HK-2 (cell line): ENCODE measurements around the gene CLEC4G.
"Not testable (repeated sequence)": the region's sequence is repeated elsewhere in the genome, so short reads cannot be mapped to it uniquely, and the experiment has no call there.

ENCODE experiments used
- DNase-seq: peaks from one replicate; pipeline ENCODE4 v3.0.0-alpha.2; 2018; ENCODE audit not compliant: unreplicated experiment

CLEC4G gene

GRCh38 chr19:7732045-7732444 lies at the start of gene CLEC4G:
Gene CLEC4G, minus strand, starts transcription at chr19:7732110. Its CDS starts 8 bp downstream, at chr19:7732102.
- no peak for DNase-seq

GRCh38 chr19:7781157-7781556 lies 49.2 kb upstream of the CLEC4G start:
- no peak for DNase-seq

GRCh38 chr19:7779631-7780486 lies 47.9 kb upstream of the CLEC4G start:
- no peak for DNase-seq

- no peak for DNase-seq
These were observed 46.2 kb upstream of the CLEC4G start for GRCh38 chr19:7778081-7778480.

- DNase-seq: no peak
These were observed 43.9 kb upstream of the CLEC4G start for GRCh38 chr19:7775761-7776160.

- no peak for DNase-seq
These were observed 41.9 kb upstream of the CLEC4G start for GRCh38 chr19:7773841-7774240.

- no peak for DNase-seq
These were observed 40.9 kb upstream of the CLEC4G start for GRCh38 chr19:7772752-7773291.

- DNase-seq: no peak
These were observed 39.2 kb upstream of the CLEC4G start for GRCh38 chr19:7771072-7771471.

GRCh38 chr19:7769171-7769570 lies 37.3 kb upstream of the CLEC4G start:
- DNase-seq: no peak

GRCh38 chr19:7767487-7767886 lies 35.6 kb upstream of the CLEC4G start:
- no peak for DNase-seq

GRCh38 chr19:7766535-7766934 lies 34.6 kb upstream of the CLEC4G start:
- DNase-seq: no peak

GRCh38 chr19:7765043-7765442 lies 33.1 kb upstream of the CLEC4G start:
- not testable (repeated sequence) for DNase-seq

- DNase-seq: not testable (repeated sequence)
These were observed 32.2 kb upstream of the CLEC4G start for GRCh38 chr19:7764157-7764556.

GRCh38 chr19:7763696-7764095 lies 31.8 kb upstream of the CLEC4G start:
- DNase-seq: no peak

GRCh38 chr19:7762719-7763293 lies 30.9 kb upstream of the CLEC4G start, which contains the start of gene CLEC4M:
Gene CLEC4M, plus strand, starts transcription at chr19:7763243. Its CDS starts 24 bp downstream, at chr19:7763267.
- no peak for DNase-seq

- no peak for DNase-seq
These were observed 27.2 kb upstream of the CLEC4G start for GRCh38 chr19:7759156-7759555.

GRCh38 chr19:7757358-7757757 lies 25.4 kb upstream of the CLEC4G start:
- no peak for DNase-seq

- no peak for DNase-seq
These were observed 24.3 kb upstream of the CLEC4G start for GRCh38 chr19:7756258-7756657.

GRCh38 chr19:7751157-7751783 lies 19.4 kb upstream of the CLEC4G start:
- no peak for DNase-seq

GRCh38 chr19:7748756-7749155 lies 16.8 kb upstream of the CLEC4G start:
- no peak for DNase-seq

GRCh38 chr19:7748171-7748570 lies 16.3 kb upstream of the CLEC4G start:
- DNase-seq: no peak
